BLaER1 treated with 17β-estradiol and CSF1 and Interleukin-3, amounts not matched to agents 10 nM and 100 nM (cell line): ENCODE data around the gene TMEM191B.
"Not testable (repeated sequence)": the region's sequence is repeated elsewhere in the genome, so short reads cannot be mapped to it uniquely, and the experiment has no call there.

ENCODE experiments used
- H3K27ac ChIP-seq, 11 experiments: shearing (Covaris generic); formaldehyde crosslinking; 2 replicates each; pipeline ENCODE4 v1.8.1; 2022
- H3K27me3 ChIP-seq, 11 experiments: shearing (Covaris generic); formaldehyde crosslinking; 2 replicates each; pipeline ENCODE4 v1.8.1; 2022
- H3K36me3 ChIP-seq, 11 experiments: shearing (Covaris generic); formaldehyde crosslinking; 2 replicates each; pipeline ENCODE4 v1.8.1; 2022
- H3K4me1 ChIP-seq, 10 experiments: shearing (Covaris generic); formaldehyde crosslinking; 2 replicates each; pipeline ENCODE4 v1.8.1; 2022
- H3K4me2 ChIP-seq, 11 experiments: shearing (Covaris generic); formaldehyde crosslinking; 2 replicates each; pipeline ENCODE4 v1.8.1; 2022
- H3K4me3 ChIP-seq, 10 experiments: shearing (Covaris generic); formaldehyde crosslinking; 2 replicates each; pipeline ENCODE4 v1.8.1; 2022
- H3K9ac ChIP-seq, 11 experiments: shearing (Covaris generic); formaldehyde crosslinking; 2 replicates each; pipeline ENCODE4 v1.8.1; 2022
- H3K9me3 ChIP-seq, 11 experiments: shearing (Covaris generic); formaldehyde crosslinking; replicated peaks in 1 of 11; 2 replicates each; pipeline ENCODE4 v1.8.1; 2022
- H4K20me1 ChIP-seq, 11 experiments: shearing (Covaris generic); formaldehyde crosslinking; 2 replicates each; pipeline ENCODE4 v1.8.1; 2022

The TMEM191B gene

GRCh38 chr22:18577090-18577818 lies 49.7 kb downstream of the TMEM191B start:
- not testable (repeated sequence) for H3K27me3 ChIP-seq, H3K4me3 ChIP-seq, H3K4me1 ChIP-seq, H3K27ac ChIP-seq, H3K9me3 ChIP-seq, H3K4me2 ChIP-seq, H4K20me1 ChIP-seq, H3K36me3 ChIP-seq, H3K9ac ChIP-seq

GRCh38 chr22:18577847-18578246 lies 50.2 kb downstream of the TMEM191B start:
- H3K9me3 ChIP-seq, H3K4me3 ChIP-seq, H3K4me1 ChIP-seq, H3K9ac ChIP-seq, H3K4me2 ChIP-seq, H4K20me1 ChIP-seq, H3K36me3 ChIP-seq, H3K27me3 ChIP-seq, H3K27ac ChIP-seq: not testable (repeated sequence)
